ENCODE results near the gene PTPRG. TPM values are rescaled to one million over a fixed set of nuclear protein-coding genes. Genes with fewer than 3 reads are reported as not detected.

Gene PTPRG
- total RNA-seq, 3 donors from 2014 or later, result 28.9 to 54.7 (median 40.4) TPM

GRCh38 chr3:61532739-61533500 is 28.5 kb upstream of the PTPRG start:
- intact Hi-C loops (cut with DNase I, micrococcal nuclease), result no loop called here
- Histone ChIP-seq H3K36me3 (ENCODE audit: low read depth) (no peaks in the 10 kb centered on the region), H3K4me1 (ENCODE audit: low read depth) (no peaks in the 10 kb centered on the region), H3K4me3 (no peak overlapping the region), H3K9me3 (no peaks in the 10 kb centered on the region)
- no peak for ATAC-seq
- no peak for TF ChIP-seq CTCF (IDR thresholded peaks at IDR 0.05)
- no peak for DNase-seq

GRCh38 chr3:61535826-61536225 is 25.5 kb upstream of the PTPRG start:
- no peak for DNase-seq
- TF ChIP-seq CTCF (IDR thresholded peaks at IDR 0.05), result no peak
- Histone ChIP-seq H3K4me3 (no peak overlapping the region), H3K4me1 (ENCODE audit: low read depth) (no peaks in the 10 kb centered on the region), H3K36me3 (ENCODE audit: low read depth) (no peaks in the 10 kb centered on the region), H3K9me3 (no peaks in the 10 kb centered on the region)
- intact Hi-C loops (cut with DNase I, micrococcal nuclease), result no loop called here
- ATAC-seq, result no peak

- no peaks in the 10 kb centered on the region for H3K4me1 ChIP-seq (ENCODE audit: low read depth)
- no peak overlapping the region for H3K4me3 ChIP-seq
- ATAC-seq (no peak), DNase-seq (no peak)
- intact Hi-C loops (cut with DNase I, micrococcal nuclease), result no loop called here
- no peaks in the 10 kb centered on the region for H3K9me3 ChIP-seq
- no peak for TF ChIP-seq CTCF (IDR thresholded peaks at IDR 0.05)
- H3K36me3 ChIP-seq (ENCODE audit: low read depth), result no peaks in the 10 kb centered on the region
Measured at GRCh38 chr3:61537366-61537765, 24.0 kb upstream of the PTPRG start.

GRCh38 chr3:61538486-61538885 is 22.9 kb upstream of the PTPRG start:
- ATAC-seq (no peak), DNase-seq (no peak)
- TF ChIP-seq CTCF (IDR thresholded peaks at IDR 0.05), result no peak
- H3K36me3 ChIP-seq (ENCODE audit: low read depth), result no peaks in the 10 kb centered on the region
- intact Hi-C loops (cut with DNase I, micrococcal nuclease), result no loop called here
- no peaks in the 10 kb centered on the region for H3K9me3 ChIP-seq
- no peaks in the 10 kb centered on the region for H3K4me1 ChIP-seq (ENCODE audit: low read depth)
- no peak overlapping the region for H3K4me3 ChIP-seq

- DNase-seq (no peak), ATAC-seq (no peak)
- H3K36me3 ChIP-seq (ENCODE audit: low read depth), result no peaks in the 10 kb centered on the region
- no peaks in the 10 kb centered on the region for H3K9me3 ChIP-seq
- H3K4me1 ChIP-seq (ENCODE audit: low read depth), result no peaks in the 10 kb centered on the region
- no peak overlapping the region for H3K4me3 ChIP-seq
- intact Hi-C loops (cut with DNase I, micrococcal nuclease), result no loop called here
- TF ChIP-seq CTCF (IDR thresholded peaks at IDR 0.05), result no peak
Measured at GRCh38 chr3:61541694-61542093, 19.7 kb upstream of the PTPRG start.

Data from mucosa of descending colon (tissue), 3 donors.